SU-DHL-6 (cell line): ENCODE measurements around the gene BICD1.

Source experiments
- CTCF ChIP-seq: fragments of 200-600 bp; sonication (generic); IDR thresholded peaks from one replicate; pipeline ENCODE4 v1.5.1; 2017; ENCODE audit warnings: antibody characterized with exemption, mild to moderate bottlenecking, low read length, moderate library complexity; ENCODE audit not compliant: insufficient read depth, poor library complexity, severe bottlenecking
- EZH2phosphoT487 ChIP-seq: fragments of 200-600 bp; sonication (generic), shearing (Covaris generic); conservative IDR thresholded peaks from 2 replicates; pipeline ENCODE4 v1.6.1; 2018; ENCODE audit warnings: mild to moderate bottlenecking, antibody characterized with exemption, low read length, moderate library complexity, mixed read lengths

DNA sequence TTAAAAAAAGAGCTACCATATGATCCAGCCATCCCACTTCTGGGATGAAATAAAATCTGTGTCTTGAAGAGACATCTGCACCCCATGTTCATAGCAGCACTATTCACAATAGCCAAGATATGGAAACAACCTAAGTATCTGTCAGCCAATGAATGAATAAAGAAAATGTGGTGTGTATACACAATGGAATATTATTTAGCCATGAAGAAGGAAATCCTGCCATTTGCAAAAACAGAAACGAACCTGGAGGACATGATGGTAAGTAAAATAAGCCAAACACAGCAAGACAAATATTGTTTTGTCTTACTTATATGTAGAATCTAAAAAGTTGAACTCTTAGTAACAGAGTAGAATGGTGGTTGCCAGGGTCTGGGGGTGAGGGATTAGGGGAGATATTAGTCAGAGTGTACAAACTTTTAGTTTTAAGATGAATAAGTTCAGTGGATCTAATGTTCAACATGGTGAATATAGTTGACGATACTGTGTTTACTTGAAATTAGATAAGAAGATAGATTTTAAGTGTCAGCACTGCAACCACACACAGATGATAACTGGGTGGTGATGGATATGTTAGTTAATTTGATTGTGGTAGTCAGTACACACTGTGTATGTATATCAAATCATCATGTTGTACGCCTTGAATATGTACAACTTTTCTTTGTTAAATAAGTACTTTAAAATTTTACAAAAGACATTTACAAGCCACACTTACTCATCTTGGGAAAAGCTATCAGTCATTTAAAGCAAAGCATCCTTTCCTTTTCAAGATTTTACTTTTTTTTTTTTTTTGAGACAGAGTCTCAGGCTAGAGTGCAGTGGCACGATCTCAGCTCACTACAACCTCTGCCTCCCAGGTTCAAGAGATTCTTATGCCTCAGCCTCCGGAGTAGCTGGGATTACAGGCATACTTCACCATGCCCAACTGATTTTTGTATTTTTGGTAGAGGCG is 89.9 kb downstream of the BICD1 start:
- TF ChIP-seq CTCF (no peak), EZH2phosphoT487 (no peak)
